Heart left ventricle (tissue), 16 donors: ENCODE measurements around the gene GM2A. TPM values are rescaled to one million over a fixed set of nuclear protein-coding genes. Genes with fewer than 3 reads are reported as not detected.
A peak's percentile ranks its signal among the peaks of the same experiment; 100 is the strongest.

ENCODE experiments used
- ATAC-seq, 4 donors: fragments of 200-7000 bp; cut with Tn5 transposase; one replicate each; pipeline ENCODE4 v1.9.1; 2020 to 2022; ENCODE audit warnings: moderate library complexity in 4 of 4, mild to moderate bottlenecking in 3 of 4, moderate number of reproducible peaks in 1 of 4
- DNase-seq, 5 donors: peaks; one replicate each; pipeline ENCODE4 v3.0.0-alpha.2; 2020
- H3K27ac ChIP-seq, 12 donors: fragments of 200-600 bp; sonication (generic) in 4 of 12; one replicate each; pipeline versions ENCODE4 v1.5.0 to v1.8.0; 2016 to 2022; ENCODE audit warnings: mild to moderate bottlenecking in 2 of 12
- H3K27me3 ChIP-seq, 9 donors: fragments of 200-600 bp; sonication (generic) in 2 of 9; one replicate each; pipeline versions ENCODE4 v1.5.1 to v1.8.0; 2016 to 2022; ENCODE audit warnings: mild to moderate bottlenecking in 3 of 9
- H3K36me3 ChIP-seq, 9 donors: fragments of 200-600 bp; sonication (generic) in 2 of 9; one replicate each; pipeline versions ENCODE4 v1.5.0 to v1.8.0; 2018 to 2022; ENCODE audit warnings: mild to moderate bottlenecking in 2 of 9
- H3K4me1 ChIP-seq, 12 donors: fragments of 200-600 bp; sonication (generic) in 4 of 12; one replicate each; pipeline versions ENCODE4 v1.5.0 to v1.8.0; 2016 to 2022; ENCODE audit warnings: mild to moderate bottlenecking in 3 of 12
- H3K4me3 ChIP-seq, 12 donors: fragments of 200-600 bp; sonication (generic) in 4 of 12; one replicate each; pipeline versions ENCODE4 v1.5.0 to v1.8.0; 2017 to 2022; ENCODE audit warnings: mild to moderate bottlenecking in 9 of 12, moderate library complexity in 4 of 12
- H3K9me3 ChIP-seq, 12 donors: fragments of 200-600 bp; sonication (generic) in 4 of 12; one replicate each; pipeline versions ENCODE4 v1.5.0 to v1.8.0; 2016 to 2022; ENCODE audit warnings: mild to moderate bottlenecking in 1 of 12
- CTCF ChIP-seq, 12 donors: fragments of 200-600 bp; sonication (generic) in 4 of 12; IDR thresholded peaks; one replicate each; pipeline versions ENCODE4 v1.5.0 to v1.8.0; 2018 to 2022; ENCODE audit warnings: antibody characterized with exemption in 12 of 12, mild to moderate bottlenecking in 5 of 12
- POLR2A ChIP-seq, 2 donors: fragments of 450-650 bp; IDR thresholded peaks; one replicate each; pipeline ENCODE4 v1.6.1; 2017; ENCODE audit warnings: antibody characterized with exemption in 2 of 2, mild to moderate bottlenecking in 2 of 2, moderate library complexity in 2 of 2
- WGBS, 4 donors: extraction: QIAGEN DNeasy Blood & Tissue Kit in 2 of 4; methylation state at CpG; one replicate each; pipeline versions ENCODE4 v1.1.5 to v1.1.7; 2013 to 2018; 5-methylcytosine and 5-hydroxymethylcytosine counted together
- intact Hi-C, 10 donors: fragments of 100-400 bp; cut with DNase I; formaldehyde crosslinking; loops; one replicate each; pipeline versions ENCODE4 v1.11.1 to v1.14.2; 2022
- long read RNA-seq, 3 donors: library from polyadenylated mRNA; unstranded; transcript quantifications; one replicate each; pipeline ENCODE4 v2.0.0, GENCODE V29; 2020 to 2021
- polyA plus RNA-seq, 2 donors: library from polyadenylated mRNA; stranded (reverse); fragments of 200-250 nt; gene quantifications; one replicate each; pipeline ENCODE4 v1.2.3, GENCODE V29; 2013
- total RNA-seq, 9 donors: library from RNA; depleted of rRNA in 2 of 9; stranded (reverse); fragments of >200 nt in 2 of 9; fragmentation: NEBNext Ultra II Directional in 3 of 9; extraction: Animal tissue kit (Norgen Biotek cat#: 25700) in 3 of 9; gene quantifications; one replicate each; pipeline versions ENCODE4 v1.1.0 to v1.2.4, GENCODE V29; 2016 to 2023
- donor health status: ischemic (EF 13 %, LVEDD 7.1; RV severe dilation, severe dysfunction).
- donor health status: healthy with polysubstance abuse.
- donor health status: DM: no; HTN: yes; CAD: no.
- donor health status: DM: no; HTN: no; CAD: no.
- donor health status: ischemic (EF 25% LVEDD 6.9; RV normal size, moderate dysfunction).
- donor health status: ischemic (EF 25% LVEDD 5.7; RV mildly dilated, moderate dysfunction).
- donor health status: healthy.
- donor health status: DM: yes; HTN: yes; CAD: no.
- donor health status: ischemic (EF 35%, LVEDD 5.7; RV mildly dilated, moderate dysfunction).
- donor health status: nonischemic (EF 11% LVEDD 7.7; RV severe dilation, severe dysfunction).
- donor health status: DM: yes; HTN: yes; CAD: no.
- donor health status: PGD.
- donor health status: ischemic (EF 29% LVEDD 5.4; RV normal size, mild dysfunction).
- donor health status: nonischemic (EF 23%, LVEDD 6.1; RV moderate dilation, normal function).

GM2A gene
- total RNA-seq (10 to 100 TPM; 27.5 to 71.4 (median 40.1) TPM), polyA plus RNA-seq (10 to 100 TPM; 22.8 to 31.6 TPM)
- long read RNA-seq, donor 1, transcript GM2A-201 (4 exons, 3,896 nt): major isoform, 11 of 26 reads
- long read RNA-seq, donor 1, partial matches to known transcripts: 13 of 26 reads
- long read RNA-seq, donor 1, other reads (novel, unspliced or antisense): 2 of 26 reads
- long read RNA-seq, donor 2, transcript GM2A-201 (4 exons, 3,896 nt): major isoform, 18 of 37 reads
- long read RNA-seq, donor 2, partial matches to known transcripts: 3 of 37 reads
- long read RNA-seq, donor 2, other reads (novel, unspliced or antisense): 16 of 37 reads
- long read RNA-seq, donor 3, partial matches to known transcripts: 0 of 18 reads
- long read RNA-seq, donor 3, other reads (novel, unspliced or antisense): 14 of 18 reads

- H3K4me3 ChIP-seq: peak within 1 kb of the TSS; percentile 54 to 89 (median 76)
- 0 to 1% (median 1%) methylated on average over 24 to 52 of the region's 52 CpGs for WGBS, 4 donors
- peak in 1 of 2 donors; percentile 90 for TF ChIP-seq POLR2A (IDR thresholded peaks at IDR 0.05)
- no peak for TF ChIP-seq CTCF (IDR thresholded peaks at IDR 0.05)
- H3K36me3 ChIP-seq: no peaks in the 10 kb centered on the region
- H3K27me3 ChIP-seq: no peaks in the 10 kb centered on the region
- no peaks in the 10 kb centered on the region for H3K9me3 ChIP-seq
- H3K4me1 ChIP-seq: peaks cover 0 to 56% (median 19%) of the 10 kb centered on the region in 12 donors
- DNase-seq: peak; percentile 99 to 100 (median 100)
- intact Hi-C loops: no loop called here
- peak within 1 kb of the TSS in 11 of 12 donors; percentile 62 to 91 (median 80) for H3K27ac ChIP-seq
- ATAC-seq: peak; percentile 96 to 98 (median 98)
These were observed at the start of gene GM2A for GRCh38 chr5:151252762-151253604. Gene GM2A (plus strand): TSS chr5:151253185. CDS start chr5:151253217, 32 bp downstream.

- Histone ChIP-seq H3K27ac (no peak overlapping the region), H3K4me1 (peaks cover 0 to 32% (median 21%) of the 10 kb centered on the region in 12 donors), H3K4me3 (no peak overlapping the region), H3K9me3 (no peaks in the 10 kb centered on the region), H3K27me3 (no peaks in the 10 kb centered on the region), H3K36me3 (peaks cover 0 to 43% (median 28%) of the 10 kb centered on the region in 9 donors)
- TF ChIP-seq POLR2A (IDR thresholded peaks at IDR 0.05): no peak
- no peak for TF ChIP-seq CTCF (IDR thresholded peaks at IDR 0.05)
- DNase-seq (peak in 1 of 5 donors; percentile 2), ATAC-seq (no peak)
- 84 to 90% (median 86%) methylated on average over 5 of the region's 5 CpGs for WGBS, 4 donors
- intact Hi-C loops: no loop called here
These were observed 48.9 kb upstream of the GM2A start for GRCh38 chr5:151204051-151204450.

- peaks cover 0 to 44% (median 25%) of the 10 kb centered on the region in 12 donors for H3K4me1 ChIP-seq
- peaks cover 0 to 31% (median 14%) of the 10 kb centered on the region in 9 donors for H3K36me3 ChIP-seq
- DNase-seq: peak in 1 of 5 donors; percentile 3
- TF ChIP-seq CTCF (IDR thresholded peaks at IDR 0.05) (no peak), POLR2A (IDR thresholded peaks at IDR 0.05) (no peak)
- no peak overlapping the region for H3K4me3 ChIP-seq
- 87 to 92% (median 91%) methylated on average over 10 of the region's 10 CpGs for WGBS, 4 donors
- no peaks in the 10 kb centered on the region for H3K27me3 ChIP-seq
- H3K27ac ChIP-seq: peak overlapping the region in 1 of 12 donors; percentile 5
- H3K9me3 ChIP-seq: no peaks in the 10 kb centered on the region
- no peak for ATAC-seq
- intact Hi-C loops: no loop called here
These were observed 47.6 kb upstream of the GM2A start for GRCh38 chr5:151205411-151205810.
